Measurements from ENCODE around the gene AHI1.

- no peak for TF ChIP-seq POLR2AphosphoS5 (IDR thresholded peaks at IDR 0.05; ENCODE audit: low read depth, low read length)
- no peak for TF ChIP-seq SMC3 (IDR thresholded peaks at IDR 0.05; ENCODE audit: low read depth, low read length)
- TF ChIP-seq TAF1 (IDR thresholded peaks at IDR 0.05; ENCODE audit: borderline replicate concordance, low read depth, low read length): no peak
- TF ChIP-seq EP300 (IDR thresholded peaks at IDR 0.05; ENCODE audit: borderline replicate concordance in 1 of 2, low read depth in 1 of 2, low read length in 1 of 2): no peak
- TF ChIP-seq, protein P1, sequence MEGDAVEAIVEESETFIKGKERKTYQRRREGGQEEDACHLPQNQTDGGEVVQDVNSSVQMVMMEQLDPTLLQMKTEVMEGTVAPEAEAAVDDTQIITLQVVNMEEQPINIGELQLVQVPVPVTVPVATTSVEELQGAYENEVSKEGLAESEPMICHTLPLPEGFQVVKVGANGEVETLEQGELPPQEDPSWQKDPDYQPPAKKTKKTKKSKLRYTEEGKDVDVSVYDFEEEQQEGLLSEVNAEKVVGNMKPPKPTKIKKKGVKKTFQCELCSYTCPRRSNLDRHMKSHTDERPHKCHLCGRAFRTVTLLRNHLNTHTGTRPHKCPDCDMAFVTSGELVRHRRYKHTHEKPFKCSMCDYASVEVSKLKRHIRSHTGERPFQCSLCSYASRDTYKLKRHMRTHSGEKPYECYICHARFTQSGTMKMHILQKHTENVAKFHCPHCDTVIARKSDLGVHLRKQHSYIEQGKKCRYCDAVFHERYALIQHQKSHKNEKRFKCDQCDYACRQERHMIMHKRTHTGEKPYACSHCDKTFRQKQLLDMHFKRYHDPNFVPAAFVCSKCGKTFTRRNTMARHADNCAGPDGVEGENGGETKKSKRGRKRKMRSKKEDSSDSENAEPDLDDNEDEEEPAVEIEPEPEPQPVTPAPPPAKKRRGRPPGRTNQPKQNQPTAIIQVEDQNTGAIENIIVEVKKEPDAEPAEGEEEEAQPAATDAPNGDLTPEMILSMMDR (IDR thresholded peaks at IDR 0.05): no peak
- no peak for TF ChIP-seq EZH2phosphoT487 (IDR thresholded peaks at IDR 0.05; ENCODE audit: borderline replicate concordance, low read depth)
- no peak for TF ChIP-seq USF2 (IDR thresholded peaks at IDR 0.05; ENCODE audit: borderline replicate concordance, low read depth, low read length)
- TF ChIP-seq RAD21 (IDR thresholded peaks at IDR 0.05; ENCODE audit: low read length): no peak
- no peak for TF ChIP-seq TCF12 (IDR thresholded peaks at IDR 0.05)
- TF ChIP-seq, protein P2, sequence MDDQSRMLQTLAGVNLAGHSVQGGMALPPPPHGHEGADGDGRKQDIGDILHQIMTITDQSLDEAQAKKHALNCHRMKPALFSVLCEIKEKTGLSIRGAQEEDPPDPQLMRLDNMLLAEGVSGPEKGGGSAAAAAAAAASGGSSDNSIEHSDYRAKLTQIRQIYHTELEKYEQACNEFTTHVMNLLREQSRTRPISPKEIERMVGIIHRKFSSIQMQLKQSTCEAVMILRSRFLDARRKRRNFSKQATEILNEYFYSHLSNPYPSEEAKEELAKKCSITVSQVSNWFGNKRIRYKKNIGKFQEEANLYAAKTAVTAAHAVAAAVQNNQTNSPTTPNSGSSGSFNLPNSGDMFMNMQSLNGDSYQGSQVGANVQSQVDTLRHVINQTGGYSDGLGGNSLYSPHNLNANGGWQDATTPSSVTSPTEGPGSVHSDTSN (IDR thresholded peaks at IDR 0.05): no peak
- TF ChIP-seq, protein P3, sequence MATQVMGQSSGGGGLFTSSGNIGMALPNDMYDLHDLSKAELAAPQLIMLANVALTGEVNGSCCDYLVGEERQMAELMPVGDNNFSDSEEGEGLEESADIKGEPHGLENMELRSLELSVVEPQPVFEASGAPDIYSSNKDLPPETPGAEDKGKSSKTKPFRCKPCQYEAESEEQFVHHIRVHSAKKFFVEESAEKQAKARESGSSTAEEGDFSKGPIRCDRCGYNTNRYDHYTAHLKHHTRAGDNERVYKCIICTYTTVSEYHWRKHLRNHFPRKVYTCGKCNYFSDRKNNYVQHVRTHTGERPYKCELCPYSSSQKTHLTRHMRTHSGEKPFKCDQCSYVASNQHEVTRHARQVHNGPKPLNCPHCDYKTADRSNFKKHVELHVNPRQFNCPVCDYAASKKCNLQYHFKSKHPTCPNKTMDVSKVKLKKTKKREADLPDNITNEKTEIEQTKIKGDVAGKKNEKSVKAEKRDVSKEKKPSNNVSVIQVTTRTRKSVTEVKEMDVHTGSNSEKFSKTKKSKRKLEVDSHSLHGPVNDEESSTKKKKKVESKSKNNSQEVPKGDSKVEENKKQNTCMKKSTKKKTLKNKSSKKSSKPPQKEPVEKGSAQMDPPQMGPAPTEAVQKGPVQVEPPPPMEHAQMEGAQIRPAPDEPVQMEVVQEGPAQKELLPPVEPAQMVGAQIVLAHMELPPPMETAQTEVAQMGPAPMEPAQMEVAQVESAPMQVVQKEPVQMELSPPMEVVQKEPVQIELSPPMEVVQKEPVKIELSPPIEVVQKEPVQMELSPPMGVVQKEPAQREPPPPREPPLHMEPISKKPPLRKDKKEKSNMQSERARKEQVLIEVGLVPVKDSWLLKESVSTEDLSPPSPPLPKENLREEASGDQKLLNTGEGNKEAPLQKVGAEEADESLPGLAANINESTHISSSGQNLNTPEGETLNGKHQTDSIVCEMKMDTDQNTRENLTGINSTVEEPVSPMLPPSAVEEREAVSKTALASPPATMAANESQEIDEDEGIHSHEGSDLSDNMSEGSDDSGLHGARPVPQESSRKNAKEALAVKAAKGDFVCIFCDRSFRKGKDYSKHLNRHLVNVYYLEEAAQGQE (IDR thresholded peaks at IDR 0.05; ENCODE audit: low read depth, low read length): no peak
- TF ChIP-seq JUND (IDR thresholded peaks at IDR 0.05): no peak
Measured at GRCh38 chr6:135270676-135271536, 226.6 kb downstream of the AHI1 start.
